ENCODE data around the gene WASHC2C. TPM values are rescaled to one million over a fixed set of nuclear protein-coding genes. Genes with fewer than 3 reads are reported as not detected.
"Not testable (repeated sequence)": the region's sequence is repeated elsewhere in the genome, so short reads cannot be mapped to it uniquely, and the experiment has no call there.

The WASHC2C gene
- total RNA-seq, 1 donor from 2014 or later: 27.1 TPM

DNA sequence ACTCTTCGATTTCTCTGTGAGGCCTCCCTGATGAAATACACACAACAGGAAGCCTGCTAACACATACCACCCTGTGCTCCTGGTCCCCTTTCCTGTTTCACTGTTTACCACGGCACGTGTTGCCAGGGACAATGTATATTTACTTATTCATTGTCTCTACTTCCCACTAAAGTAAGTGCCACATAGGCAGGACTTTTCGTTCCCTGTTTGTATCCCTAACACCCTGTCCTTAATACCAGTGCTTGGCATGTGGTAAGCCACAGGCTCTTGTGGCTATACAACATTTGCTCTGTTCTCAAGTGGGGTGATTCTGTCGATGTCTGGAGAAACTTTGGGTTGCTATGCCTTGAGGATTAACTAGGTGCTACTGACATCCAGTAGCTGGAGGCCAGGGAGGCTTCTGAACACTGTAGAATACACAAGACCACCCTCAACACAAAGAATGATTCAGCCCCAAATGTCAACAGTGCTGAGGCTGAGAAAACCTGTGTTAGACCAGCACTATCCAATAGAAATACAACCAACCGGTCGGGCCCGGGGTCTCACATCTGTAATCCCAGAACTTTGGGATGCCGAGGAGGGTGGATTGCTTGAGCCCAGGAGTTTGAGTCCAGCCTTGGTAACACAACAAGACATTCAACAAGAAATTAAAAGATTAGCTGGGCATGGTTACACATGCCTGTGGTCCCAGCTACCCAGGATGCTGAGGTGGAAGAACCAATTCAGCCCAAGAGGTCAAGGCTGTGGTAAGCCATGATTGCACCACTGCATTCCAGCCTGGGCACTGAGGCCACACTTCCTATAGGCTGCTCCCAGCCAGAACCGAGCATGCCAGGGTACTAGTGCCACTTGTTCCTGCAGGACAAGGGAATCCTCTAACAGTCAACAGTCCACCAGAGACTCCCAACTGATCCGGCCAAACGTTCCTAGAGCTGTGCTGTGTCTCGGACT, 76.3 kb downstream of the WASHC2C start:
- H3K36me3 Mint-ChIP-seq (ENCODE audit: low read depth); intact Hi-C loops (cut with micrococcal nuclease); H3K9me3 Mint-ChIP-seq; DNase-seq; H3K27me3 Mint-ChIP-seq; H3K27ac Mint-ChIP-seq; H3K4me3 Mint-ChIP-seq; H3K4me1 Mint-ChIP-seq: not testable (repeated sequence)

DNA sequence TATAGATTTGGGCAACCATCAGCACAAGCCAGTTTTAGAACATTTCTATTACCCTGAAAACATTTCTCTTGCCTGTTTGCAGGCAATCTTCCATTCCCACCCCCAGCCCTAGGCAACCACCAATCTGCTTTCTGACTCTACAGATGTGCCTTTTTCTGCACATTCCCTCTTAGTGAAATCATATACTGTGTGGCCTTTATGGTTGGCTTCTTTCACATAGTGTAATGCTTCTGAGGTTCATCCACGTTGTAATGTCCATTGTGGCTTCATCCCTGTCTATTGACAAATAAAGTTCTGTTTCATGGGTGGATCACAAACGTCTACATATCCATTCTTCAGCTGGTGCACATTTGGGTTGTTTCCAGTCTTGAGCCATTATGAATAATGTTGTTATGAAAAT, 77.9 kb downstream of the WASHC2C start:
- not testable (repeated sequence) for H3K36me3 Mint-ChIP-seq (ENCODE audit: low read depth); H3K9me3 Mint-ChIP-seq

DNA sequence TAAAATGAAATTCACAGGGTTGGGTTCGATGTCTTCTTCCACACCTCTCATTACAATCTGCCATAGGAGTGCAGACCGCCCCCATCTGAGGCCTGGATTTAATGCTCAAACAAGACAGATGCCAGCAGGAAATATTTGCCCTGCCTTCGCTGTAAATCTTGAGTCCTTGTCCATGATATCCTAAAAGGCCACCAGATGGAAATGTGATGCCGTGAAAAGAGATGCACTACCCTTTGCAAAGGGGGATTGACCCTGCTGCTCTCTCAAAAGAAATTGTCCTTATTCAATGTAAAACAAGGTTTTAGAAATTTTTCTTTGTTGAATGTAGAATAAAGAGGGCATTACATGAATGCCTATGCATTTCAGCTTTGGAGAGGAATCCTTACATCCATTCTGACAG, 82.8 kb downstream of the WASHC2C start:
- Mint-ChIP-seq H3K9me3 (no peaks in the 10 kb centered on the region), H3K4me1 (no peaks in the 10 kb centered on the region), H3K27ac (no peak overlapping the region), H3K27me3 (peaks cover 4% of the 10 kb centered on the region), H3K36me3 (ENCODE audit: low read depth) (no peaks in the 10 kb centered on the region), H3K4me3 (no peak overlapping the region)
- intact Hi-C loops (cut with micrococcal nuclease): no loop called here
- DNase-seq: peak; percentile 44

More for the DNA sequence above, 77.9 kb downstream of the WASHC2C start:
- DNase-seq; H3K27ac Mint-ChIP-seq; intact Hi-C loops (cut with micrococcal nuclease); H3K4me1 Mint-ChIP-seq; H3K27me3 Mint-ChIP-seq; H3K4me3 Mint-ChIP-seq: not testable (repeated sequence)

DNA sequence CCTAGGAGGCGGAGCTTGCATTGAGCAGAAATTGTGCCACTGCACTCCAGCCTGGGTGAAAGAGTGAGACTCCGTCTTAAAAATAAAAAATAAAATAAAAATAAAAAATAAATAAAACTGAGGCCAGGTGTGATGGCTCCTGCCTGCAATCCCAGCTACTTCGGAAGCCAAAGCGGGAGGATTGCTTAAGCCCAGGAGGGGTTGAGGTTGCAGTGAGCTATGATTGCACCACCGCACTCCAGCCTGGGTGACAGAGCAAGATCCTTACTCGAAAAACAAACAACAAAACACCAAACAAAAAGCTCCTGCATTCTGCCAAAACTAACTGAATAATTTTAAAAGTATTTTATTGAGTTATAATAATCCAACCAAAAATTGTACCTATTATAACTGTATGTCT, 84.0 kb downstream of the WASHC2C start:
- H3K4me1 Mint-ChIP-seq: no peaks in the 10 kb centered on the region
- no peaks in the 10 kb centered on the region for H3K36me3 Mint-ChIP-seq (ENCODE audit: low read depth)
- no peaks in the 10 kb centered on the region for H3K9me3 Mint-ChIP-seq
- peak; percentile 8 for DNase-seq
- H3K27ac Mint-ChIP-seq: no peak overlapping the region
- intact Hi-C loops (cut with micrococcal nuclease): no loop called here
- H3K27me3 Mint-ChIP-seq: peaks cover 4% of the 10 kb centered on the region
- H3K4me3 Mint-ChIP-seq: no peak overlapping the region

DNA sequence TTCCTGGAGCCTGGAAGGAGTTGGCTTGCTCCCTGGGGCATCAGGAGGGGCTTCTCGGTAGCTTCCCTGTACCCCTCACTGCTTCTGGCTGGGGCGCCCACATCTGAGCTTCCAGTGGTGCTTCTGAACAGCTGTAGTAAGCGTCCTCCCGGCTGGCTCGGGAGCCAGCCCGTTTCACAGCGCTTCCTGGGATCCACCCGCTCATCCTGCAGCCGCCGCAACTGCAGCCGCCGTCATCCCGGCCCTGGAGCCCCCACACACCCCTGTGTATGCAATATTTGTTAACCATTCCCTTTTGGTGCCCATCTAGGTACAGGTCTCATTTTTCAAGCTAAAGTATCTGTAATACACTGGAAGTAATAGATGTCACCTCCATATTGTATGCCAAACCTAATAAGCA, 85.9 kb downstream of the WASHC2C start:
- H3K4me3 Mint-ChIP-seq; H3K36me3 Mint-ChIP-seq (ENCODE audit: low read depth); DNase-seq; H3K27ac Mint-ChIP-seq; intact Hi-C loops (cut with micrococcal nuclease); H3K27me3 Mint-ChIP-seq; H3K9me3 Mint-ChIP-seq; H3K4me1 Mint-ChIP-seq: not testable (repeated sequence)

DNA sequence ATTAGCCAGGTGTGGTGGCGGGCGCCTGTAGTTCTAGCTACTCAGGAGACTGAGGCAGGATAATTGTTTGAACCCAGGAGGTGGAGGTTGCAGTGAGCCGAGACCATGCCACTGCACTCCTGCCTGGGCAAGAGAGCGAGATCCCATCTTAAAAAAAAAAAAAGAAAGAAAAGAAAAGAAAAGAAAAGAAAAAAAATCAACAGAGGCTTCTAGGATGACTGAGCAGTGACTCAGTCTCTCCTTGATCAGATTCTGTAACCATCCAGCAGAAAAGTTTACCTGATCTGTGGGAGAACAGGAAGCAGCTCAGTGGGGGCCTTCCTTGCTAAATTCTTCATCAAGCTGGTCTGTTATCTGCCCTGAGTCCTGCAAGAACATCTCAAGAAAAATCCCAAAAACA, 87.1 kb downstream of the WASHC2C start:
- H3K4me1 Mint-ChIP-seq; H3K27me3 Mint-ChIP-seq; H3K9me3 Mint-ChIP-seq; H3K4me3 Mint-ChIP-seq; H3K27ac Mint-ChIP-seq; H3K36me3 Mint-ChIP-seq (ENCODE audit: low read depth); intact Hi-C loops (cut with micrococcal nuclease): not testable (repeated sequence)
- DNase-seq: peak; percentile 6

DNA sequence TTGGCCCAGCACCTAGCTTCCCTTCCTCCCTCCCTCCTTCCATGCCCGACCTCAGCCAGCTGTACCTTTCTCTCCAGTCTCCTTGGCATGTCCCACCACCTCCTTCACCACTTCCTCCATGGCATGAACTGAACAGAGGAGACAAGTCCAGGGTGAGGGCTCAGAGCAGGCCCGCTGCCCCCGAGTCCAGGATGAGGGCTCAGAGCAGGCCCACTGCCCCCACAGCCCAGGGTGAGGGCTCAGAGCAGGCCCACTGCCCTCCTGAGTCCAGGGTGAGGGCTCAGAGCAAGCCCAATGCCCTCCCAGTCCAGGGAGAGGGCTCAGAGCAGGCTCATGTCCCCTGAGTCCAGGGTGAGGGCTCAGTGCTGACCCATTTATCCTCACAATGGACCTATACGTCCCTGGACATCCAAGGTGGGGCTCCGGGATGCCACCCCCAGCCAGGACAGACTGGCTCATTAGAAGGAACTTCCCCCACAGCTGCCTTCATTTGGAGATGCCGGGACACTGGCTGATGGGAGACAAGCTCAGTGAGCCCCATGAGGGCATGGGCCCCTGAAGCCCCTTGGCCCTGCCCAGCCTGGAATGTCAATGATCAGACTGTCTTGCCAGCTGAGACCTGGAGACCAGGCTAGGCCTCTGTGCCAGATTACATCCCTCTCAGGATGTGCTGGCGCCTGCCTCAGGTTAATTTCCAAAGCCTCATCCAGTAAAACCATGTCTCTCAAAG, 90.2 kb downstream of the WASHC2C start:
- H3K27me3 Mint-ChIP-seq: no peaks in the 10 kb centered on the region
- no peak overlapping the region for H3K4me3 Mint-ChIP-seq
- H3K4me1 Mint-ChIP-seq: no peaks in the 10 kb centered on the region
- no peak overlapping the region for H3K27ac Mint-ChIP-seq
- peak; percentile 34 for DNase-seq
- intact Hi-C loops (cut with micrococcal nuclease): no loop called here
- no peaks in the 10 kb centered on the region for H3K9me3 Mint-ChIP-seq
- no peaks in the 10 kb centered on the region for H3K36me3 Mint-ChIP-seq (ENCODE audit: low read depth)

DNA sequence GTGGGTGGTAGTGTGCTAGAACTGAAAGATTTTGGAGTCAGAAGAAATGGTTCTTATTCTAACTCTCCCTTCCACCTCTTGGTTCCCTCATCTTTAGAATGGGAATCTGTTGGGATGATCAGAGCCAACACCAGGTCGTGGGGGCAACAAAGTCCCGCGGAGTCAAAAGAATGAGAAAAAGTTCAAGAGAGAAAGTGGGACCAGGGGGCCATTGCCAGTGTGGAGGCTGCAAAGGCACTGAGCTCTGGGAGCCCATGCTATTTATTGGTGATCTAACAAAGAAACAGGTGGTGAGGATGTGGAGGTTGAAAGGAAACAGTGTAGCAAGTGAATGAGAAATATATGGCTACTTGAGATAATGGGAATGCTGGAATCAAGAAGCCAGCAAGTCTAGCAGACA, 90.8 kb downstream of the WASHC2C start:
- H3K4me3 Mint-ChIP-seq: no peak overlapping the region
- no peaks in the 10 kb centered on the region for H3K4me1 Mint-ChIP-seq
- no peaks in the 10 kb centered on the region for H3K36me3 Mint-ChIP-seq (ENCODE audit: low read depth)
- intact Hi-C loops (cut with micrococcal nuclease): no loop called here
- DNase-seq: peak; percentile 46
- H3K27ac Mint-ChIP-seq: no peak overlapping the region
- H3K27me3 Mint-ChIP-seq: no peaks in the 10 kb centered on the region
- H3K9me3 Mint-ChIP-seq: no peaks in the 10 kb centered on the region

DNA sequence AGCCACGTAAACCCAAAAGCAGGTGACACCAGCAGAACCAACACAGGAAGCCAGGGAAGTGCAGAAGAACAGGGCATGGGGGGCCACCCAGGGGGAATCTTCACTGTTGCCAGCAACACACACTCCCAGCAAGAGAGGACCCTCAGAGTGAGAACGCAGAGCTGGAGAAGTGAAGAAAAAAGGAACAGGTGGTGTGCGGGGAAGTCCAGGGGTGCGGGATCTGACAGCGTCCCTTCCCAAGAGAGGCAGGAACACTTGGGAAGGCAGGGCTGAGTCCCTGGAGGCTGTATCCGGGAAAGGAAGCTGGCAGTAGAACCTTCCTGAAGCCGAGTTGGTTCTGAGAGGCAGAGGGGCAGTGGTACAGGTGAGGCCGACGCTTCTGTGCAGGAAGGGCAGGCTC, 92.5 kb downstream of the WASHC2C start:
- Mint-ChIP-seq H3K9me3 (no peaks in the 10 kb centered on the region), H3K27ac (no peak overlapping the region), H3K4me3 (no peak overlapping the region), H3K36me3 (ENCODE audit: low read depth) (peaks cover 2% of the 10 kb centered on the region), H3K4me1 (no peaks in the 10 kb centered on the region), H3K27me3 (no peaks in the 10 kb centered on the region)
- intact Hi-C loops (cut with micrococcal nuclease): no loop called here
- DNase-seq: peak; percentile 35

DNA sequence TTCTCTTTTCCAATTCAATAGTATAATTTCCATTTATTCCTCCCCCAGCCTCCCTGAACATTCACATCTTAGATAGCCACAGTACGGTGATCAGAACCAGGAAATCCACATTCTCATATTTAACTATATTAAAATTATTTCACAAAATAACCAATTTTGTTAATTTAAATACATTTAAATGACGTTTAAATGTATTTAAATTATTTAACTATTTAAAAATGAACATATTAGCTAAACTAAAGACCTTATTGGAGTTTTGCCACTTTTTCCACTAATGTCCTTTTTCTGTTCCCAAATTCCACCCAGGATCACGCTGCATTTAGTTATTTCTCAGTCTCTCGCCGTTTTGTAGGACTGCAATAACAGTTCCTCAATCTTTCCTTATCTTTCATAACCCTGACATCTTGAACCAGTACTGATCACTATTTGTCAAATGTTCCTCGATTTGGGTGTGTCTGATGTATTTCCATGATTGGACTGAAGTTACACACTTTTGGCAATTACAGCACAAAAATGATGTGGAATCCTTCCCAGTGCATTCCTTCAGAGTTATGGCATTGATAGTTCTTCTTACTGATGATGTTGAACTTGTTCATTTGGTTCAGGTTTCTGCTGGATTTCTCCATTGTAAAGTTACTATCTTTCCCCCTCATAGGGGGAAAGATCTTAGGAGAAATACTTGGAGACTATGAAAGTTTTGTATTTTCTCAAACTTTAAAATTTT, 93.2 kb downstream of the WASHC2C start:
- H3K27ac Mint-ChIP-seq; DNase-seq; H3K4me3 Mint-ChIP-seq; H3K9me3 Mint-ChIP-seq; H3K27me3 Mint-ChIP-seq; intact Hi-C loops (cut with micrococcal nuclease); H3K36me3 Mint-ChIP-seq (ENCODE audit: low read depth); H3K4me1 Mint-ChIP-seq: not testable (repeated sequence)

DNA sequence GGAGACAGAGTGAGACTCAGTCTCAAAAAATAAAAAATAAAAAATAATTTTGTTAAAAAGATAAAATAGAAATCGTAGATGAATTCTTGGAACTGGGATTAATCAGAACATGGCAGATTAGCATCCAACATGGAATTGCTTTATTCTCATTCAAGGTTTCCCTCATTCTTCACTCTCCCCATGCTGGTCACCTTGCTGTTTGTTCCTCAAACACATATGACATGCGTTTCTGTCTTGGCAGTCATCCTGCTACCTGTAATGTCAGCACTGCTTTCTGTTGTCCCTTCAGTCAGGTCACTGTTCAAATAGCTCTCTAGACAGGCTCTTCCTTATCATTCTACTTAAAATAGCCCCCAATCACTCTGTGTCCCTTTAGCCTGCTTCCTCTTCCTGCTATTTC, 95.9 kb downstream of the WASHC2C start:
- DNase-seq; H3K4me1 Mint-ChIP-seq; H3K36me3 Mint-ChIP-seq (ENCODE audit: low read depth); H3K27me3 Mint-ChIP-seq; H3K9me3 Mint-ChIP-seq; H3K4me3 Mint-ChIP-seq; H3K27ac Mint-ChIP-seq; intact Hi-C loops (cut with micrococcal nuclease): not testable (repeated sequence)
